Lung (tissue), 15 donors: ENCODE measurements around the gene HSFY1. TPM values are rescaled to one million over a fixed set of nuclear protein-coding genes. Genes with fewer than 3 reads are reported as not detected.
"Not testable (repeated sequence)": the region's sequence is repeated elsewhere in the genome, so short reads cannot be mapped to it uniquely, and the experiment has no call there.

Source experiments
- ATAC-seq: fragments of 200-7000 bp; cut with Tn5 transposase; one replicate; pipeline ENCODE4 v1.9.1; 2020; ENCODE audit warnings: moderate number of reproducible peaks; ENCODE audit not compliant: insufficient read depth, low FRiP score
- DNase-seq, 3 donors: peaks; one replicate each; pipeline ENCODE4 v3.0.0-alpha.2; 2013 to 2017
- H3K27ac ChIP-seq, 2 donors: one replicate each; pipeline ENCODE4 v1.5.1; 2013; ENCODE audit warnings: mild to moderate bottlenecking in 2 of 2, moderate library complexity in 2 of 2, control low read depth in 1 of 2, inconsistent platforms in 1 of 2, low read depth in 1 of 2, low read length in 1 of 2
- H3K27me3 ChIP-seq, 3 donors: one replicate each; pipeline ENCODE4 v1.5.1; 2013; ENCODE audit warnings: low read length in 2 of 3; ENCODE audit not compliant: control insufficient read depth in 3 of 3, insufficient read depth in 3 of 3
- H3K36me3 ChIP-seq, 4 donors: one replicate each; pipeline ENCODE4 v1.5.1; 2013; ENCODE audit warnings: low read length in 4 of 4, mild to moderate bottlenecking in 1 of 4, moderate library complexity in 1 of 4; ENCODE audit not compliant: control insufficient read depth in 4 of 4, insufficient read depth in 4 of 4
- H3K4me1 ChIP-seq, 5 donors: one replicate each; pipeline ENCODE4 v1.5.1; 2013; ENCODE audit warnings: low read length in 5 of 5, mild to moderate bottlenecking in 2 of 5, moderate library complexity in 1 of 5; ENCODE audit not compliant: control insufficient read depth in 5 of 5, insufficient read depth in 5 of 5
- H3K4me3 ChIP-seq: one replicate; pipeline ENCODE4 v1.5.1; 2013; ENCODE audit warnings: mild to moderate bottlenecking, control low read depth, moderate library complexity
- H3K9ac ChIP-seq, 2 donors: one replicate each; pipeline ENCODE4 v1.5.1; 2013; ENCODE audit warnings: low read length in 2 of 2, control low read depth in 1 of 2; ENCODE audit not compliant: insufficient read depth in 1 of 2
- H3K9me3 ChIP-seq, 4 donors: one replicate each; pipeline ENCODE4 v1.5.1; 2013; ENCODE audit warnings: low read length in 3 of 4, mild to moderate bottlenecking in 1 of 4, moderate library complexity in 1 of 4; ENCODE audit not compliant: control insufficient read depth in 4 of 4, insufficient read depth in 3 of 4
- WGBS, 2 donors: extraction: QIAGEN DNeasy Blood & Tissue Kit; methylation state at CpG; one replicate each; pipeline ENCODE4 v1.1.7; 2013; 5-methylcytosine and 5-hydroxymethylcytosine counted together
- long read RNA-seq, 5 donors: transcript quantifications; one replicate each; lab custom pipeline, GENCODE V29; 2026
- polyA plus RNA-seq, 2 donors: library from polyadenylated mRNA; stranded (reverse); fragments of 200-250 nt; gene quantifications; one replicate each; pipeline ENCODE4 v1.2.1, GENCODE V29; 2013
- small RNA-seq: library from RNA; depleted of rRNA; stranded (forward); fragments of <200 nt; gene quantifications from one replicate; pipeline ENCODE3, GENCODE V24; 2014; ENCODE audit warnings: low replicate concordance
- total RNA-seq, 2 donors: library from RNA; depleted of rRNA in 1 of 2; stranded (reverse); fragments of >200 nt in 1 of 2; gene quantifications; one replicate each; pipeline ENCODE4 v1.2.1, GENCODE V29; 2014 to 2021
- donor health status: Bipolar disorder and iron deficiency.
- donor health status: healthy.
- donor health status: DM: yes; HTN: yes; CAD: no.

Gene HSFY1, protein sequence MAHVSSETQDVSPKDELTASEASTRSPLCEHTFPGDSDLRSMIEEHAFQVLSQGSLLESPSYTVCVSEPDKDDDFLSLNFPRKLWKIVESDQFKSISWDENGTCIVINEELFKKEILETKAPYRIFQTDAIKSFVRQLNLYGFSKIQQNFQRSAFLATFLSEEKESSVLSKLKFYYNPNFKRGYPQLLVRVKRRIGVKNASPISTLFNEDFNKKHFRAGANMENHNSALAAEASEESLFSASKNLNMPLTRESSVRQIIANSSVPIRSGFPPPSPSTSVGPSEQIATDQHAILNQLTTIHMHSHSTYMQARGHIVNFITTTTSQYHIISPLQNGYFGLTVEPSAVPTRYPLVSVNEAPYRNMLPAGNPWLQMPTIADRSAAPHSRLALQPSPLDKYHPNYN
- not detected for total RNA-seq
- not detected for polyA plus RNA-seq
- long read RNA-seq, donor 1, result 0 reads
- long read RNA-seq, donor 2, result 0 reads
- long read RNA-seq, donor 3, result 0 reads
- long read RNA-seq, donor 4, result 0 reads
- long read RNA-seq, donor 5, result 0 reads

DNA sequence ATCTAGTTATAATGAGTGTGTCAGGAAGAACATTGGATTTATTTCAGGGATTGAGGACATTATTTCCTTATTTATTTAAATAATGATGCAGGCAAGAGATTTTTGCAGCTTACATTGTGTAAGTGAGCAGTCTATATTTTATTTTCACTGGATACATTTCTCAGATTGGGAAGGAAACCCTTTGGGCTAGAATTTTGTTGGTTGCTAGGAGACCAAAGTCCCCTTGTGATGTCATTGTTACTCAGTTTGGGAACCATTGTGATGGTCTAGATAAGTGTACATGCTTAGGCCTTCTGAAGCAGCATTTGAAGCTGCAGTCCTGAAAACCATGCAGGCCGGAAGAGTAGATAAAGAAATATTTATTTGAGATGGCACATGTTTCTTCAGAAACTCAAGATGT is at the start of gene HSFY1:
TSS of gene HSFY1 (plus strand) at position 301 of the 400 bp plus-strand sequence. CDS start at position 369, 68 bp downstream.
- not testable (repeated sequence) for H3K4me3 ChIP-seq, H3K27me3 ChIP-seq, H3K27ac ChIP-seq, H3K36me3 ChIP-seq, H3K9me3 ChIP-seq, H3K4me1 ChIP-seq, H3K9ac ChIP-seq, DNase-seq, ATAC-seq
- whole genome bisulfite sequencing, 2 donors, result no CpG with 5 or more reads among the region's 1 CpG

DNA sequence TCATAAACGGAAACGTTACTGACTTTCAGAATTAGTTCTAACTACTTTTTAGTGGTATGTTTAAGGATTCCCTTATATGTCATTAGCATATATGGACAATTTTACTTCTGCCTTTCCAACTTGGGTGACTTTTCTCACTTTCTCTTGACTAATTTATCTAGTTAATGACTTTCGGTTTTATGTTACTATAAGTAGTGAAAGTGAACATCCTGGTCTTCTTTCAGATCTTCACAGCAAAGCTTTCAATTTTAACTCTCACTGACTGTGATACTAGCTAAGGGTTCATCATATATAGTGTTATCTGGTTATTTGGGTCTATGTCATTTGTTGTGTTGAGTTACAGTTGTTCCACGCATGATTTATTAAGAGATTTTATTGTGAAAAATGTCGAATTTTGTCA is 42.3 kb upstream of the HSFY1 start:
- H3K36me3 ChIP-seq, H3K9ac ChIP-seq, H3K27ac ChIP-seq, H3K4me3 ChIP-seq, H3K27me3 ChIP-seq, DNase-seq, H3K4me1 ChIP-seq, ATAC-seq, H3K9me3 ChIP-seq: not testable (repeated sequence)
- WGBS, 2 donors, result no CpG with 5 or more reads among the region's 5 CpGs

DNA sequence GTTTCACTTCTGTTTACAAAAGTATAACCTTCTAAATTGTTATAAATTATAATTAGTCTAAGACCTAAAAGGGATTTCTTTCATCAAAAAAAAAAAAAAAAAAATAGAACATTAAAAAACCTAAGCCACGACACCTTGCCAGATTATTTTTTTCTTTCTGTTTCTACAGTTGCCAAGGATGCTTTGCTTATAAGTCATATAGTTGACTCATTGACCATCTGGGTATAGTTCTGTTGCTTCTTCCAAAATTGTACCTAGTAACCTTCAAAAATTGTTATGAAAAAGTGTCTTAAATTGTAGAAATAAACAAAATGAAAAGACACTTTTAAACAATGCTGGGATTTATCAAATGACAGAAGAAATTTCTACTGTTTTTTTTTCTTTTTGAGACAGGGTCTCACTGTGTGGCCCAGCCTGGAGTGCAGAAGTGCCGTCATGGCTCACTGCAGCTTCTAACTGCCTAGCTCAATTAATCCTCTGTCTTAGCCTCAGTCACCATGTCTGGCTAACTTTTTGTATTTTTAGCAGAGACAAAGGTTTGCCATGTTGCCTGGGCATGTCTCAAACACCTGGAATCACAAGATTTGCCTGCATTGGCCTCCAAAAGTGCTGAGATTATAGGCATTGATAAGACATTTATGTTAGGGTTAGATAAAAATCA is 15.4 kb upstream of the HSFY1 start:
- not testable (repeated sequence) for ATAC-seq, H3K27me3 ChIP-seq
- no CpG with 5 or more reads among the region's 2 CpGs for WGBS, 2 donors

DNA sequence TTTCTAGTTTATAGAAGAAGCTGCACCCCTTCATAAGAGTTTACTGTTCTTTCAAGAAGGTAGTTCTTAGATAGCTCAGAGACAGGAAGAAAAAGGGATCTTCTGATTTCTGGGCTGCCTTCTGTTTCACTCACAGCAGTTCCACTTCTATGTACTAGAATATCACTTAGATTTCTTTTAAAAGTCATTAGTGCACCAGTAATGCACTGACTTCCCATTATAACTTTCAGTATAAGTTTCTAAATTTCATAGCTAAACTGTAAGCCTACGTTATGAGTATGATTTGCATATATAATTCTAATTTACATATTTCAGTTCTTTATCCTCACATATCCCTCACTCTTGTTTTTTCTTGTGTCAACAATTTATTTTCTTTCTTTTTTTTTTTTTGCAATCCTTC is 7.6 kb upstream of the HSFY1 start:
- not testable (repeated sequence) for H3K36me3 ChIP-seq, ATAC-seq, H3K27me3 ChIP-seq, H3K4me1 ChIP-seq, H3K4me3 ChIP-seq, H3K9ac ChIP-seq, H3K27ac ChIP-seq, DNase-seq, H3K9me3 ChIP-seq
- WGBS, 2 donors, result no CpG with 5 or more reads among the region's 1 CpG

More for the DNA sequence above, 15.4 kb upstream of the HSFY1 start:
- not testable (repeated sequence) for H3K4me1 ChIP-seq, H3K27ac ChIP-seq, H3K9ac ChIP-seq, DNase-seq, H3K36me3 ChIP-seq, H3K4me3 ChIP-seq, H3K9me3 ChIP-seq

DNA sequence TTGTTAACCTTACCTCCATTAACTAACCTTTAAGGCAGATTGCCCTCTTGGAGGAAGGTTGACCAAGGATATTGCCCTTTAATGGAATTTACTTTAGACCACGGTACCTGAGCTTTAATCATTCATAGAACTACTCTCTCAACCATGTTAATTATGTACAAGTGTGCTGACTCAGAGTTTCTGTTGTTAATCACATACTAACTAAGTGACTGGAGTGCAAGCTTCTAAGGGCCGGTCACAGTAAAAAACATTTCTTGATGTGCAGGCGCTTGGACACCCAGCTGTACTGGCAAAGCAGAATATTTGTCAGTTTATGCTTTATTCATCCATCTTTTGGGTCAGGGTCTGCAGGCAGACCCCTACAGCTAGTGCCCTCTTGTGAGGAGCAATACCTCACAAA is 6.6 kb downstream of the HSFY1 start:
- H3K36me3 ChIP-seq, H3K9ac ChIP-seq, H3K4me1 ChIP-seq, H3K4me3 ChIP-seq, H3K27ac ChIP-seq, H3K27me3 ChIP-seq, H3K9me3 ChIP-seq, ATAC-seq, DNase-seq: not testable (repeated sequence)
- WGBS, 2 donors, result no CpG with 5 or more reads among the region's 3 CpGs

DNA sequence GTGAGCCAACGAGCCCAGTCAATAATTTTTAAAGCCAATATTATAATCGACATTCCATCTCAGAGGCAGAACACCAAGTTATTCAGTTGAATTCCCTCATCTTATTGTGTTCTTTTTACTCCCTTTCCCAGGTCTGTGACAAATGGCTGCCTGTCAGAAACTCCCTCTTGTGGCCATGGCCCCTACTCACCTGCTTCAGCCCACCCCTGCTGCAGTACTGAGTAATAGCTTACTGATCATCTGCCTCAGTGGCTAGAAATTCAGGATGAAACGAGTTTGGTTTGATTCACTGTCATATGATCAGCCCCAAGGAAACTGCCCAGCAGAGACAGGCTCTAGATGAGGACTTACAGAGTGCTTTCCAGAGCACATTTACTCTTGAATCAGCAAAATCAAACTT is 19.4 kb downstream of the HSFY1 start:
- H3K27ac ChIP-seq, DNase-seq, H3K4me3 ChIP-seq, H3K36me3 ChIP-seq, H3K9ac ChIP-seq, ATAC-seq, H3K27me3 ChIP-seq, H3K4me1 ChIP-seq, H3K9me3 ChIP-seq: not testable (repeated sequence)
- WGBS, 2 donors, result no CpG with 5 or more reads among the region's 3 CpGs

Small RNA genes lying within 50 kb of the gene (small RNA-seq; reads per million reads assigned to genes)
- not detected for gene GPM6BP1
- not detected for gene PRYP5

Other genes starting within 250 kb of the HSFY1 start
- not detected for gene HSFY2, start 227.0 kb downstream of the HSFY1 start, total RNA-seq
- gene HSFY2, start 227.0 kb downstream of the HSFY1 start, polyA plus RNA-seq, result not detected